ENCODE measurements around the gene OSBPL6. TPM values are rescaled to one million over a fixed set of nuclear protein-coding genes. Genes with fewer than 3 reads are reported as not detected.

Gene OSBPL6
- total and polyA plus RNA-seq, 10 donors = 0.13 to 2.2 (median 1.4) TPM

- H3K27ac ChIP-seq = no peak overlapping the region
- intact Hi-C loops (cut with DNase I; ENCODE audit: low total_unique reads) = no loop called here
- H3K4me3 ChIP-seq = no peak overlapping the region
- no peak for DNase-seq
- no peaks in the 10 kb centered on the region for H3K4me1 ChIP-seq
- 79 to 99% (median 89%) methylated on average over 2 of the region's 2 CpGs for WGBS, 5 donors
- TF ChIP-seq POLR2A (IDR thresholded peaks at IDR 0.05) = no peak
- no peak for TF ChIP-seq POLR2AphosphoS5 (IDR thresholded peaks at IDR 0.05)
- no peak for TF ChIP-seq CTCF (IDR thresholded peaks at IDR 0.05 in 8 of 11, conservative IDR thresholded peaks at IDR 0.05 in 3 of 11)
- peaks cover 0 to 30% (median 13%) of the 10 kb centered on the region in 8 donors for H3K9me3 ChIP-seq
- no peaks in the 10 kb centered on the region for H3K27me3 ChIP-seq (replicated peaks in 1 of 7)
- H3K36me3 ChIP-seq = peaks cover 0 to 64% (median 39%) of the 10 kb centered on the region in 6 donors
These were observed 233.1 kb downstream of the OSBPL6 start for GRCh38 chr2:178427458-178427857.

GRCh38 chr2:178428396-178428806, 234.1 kb downstream of the OSBPL6 start:
- Histone ChIP-seq H3K27me3 (replicated peaks in 1 of 7) (no peaks in the 10 kb centered on the region), H3K36me3 (peaks cover 0 to 73% (median 49%) of the 10 kb centered on the region in 6 donors), H3K4me3 (no peak overlapping the region), H3K4me1 (no peaks in the 10 kb centered on the region), H3K9me3 (peaks cover 0 to 30% (median 13%) of the 10 kb centered on the region in 8 donors), H3K27ac (no peak overlapping the region)
- no peak for DNase-seq
- WGBS, 5 donors = 83 to 97% (median 93%) methylated on average over 1 of the region's 1 CpG
- intact Hi-C loops (cut with DNase I; ENCODE audit: low total_unique reads) = no loop called here
- TF ChIP-seq POLR2AphosphoS5 (IDR thresholded peaks at IDR 0.05) (no peak), POLR2A (IDR thresholded peaks at IDR 0.05) (no peak), CTCF (IDR thresholded peaks at IDR 0.05 in 8 of 11, conservative IDR thresholded peaks at IDR 0.05 in 3 of 11) (no peak)

GRCh38 chr2:178429336-178429735, 235.0 kb downstream of the OSBPL6 start:
- H3K27me3 ChIP-seq (replicated peaks in 1 of 7) = no peaks in the 10 kb centered on the region
- intact Hi-C loops (cut with DNase I; ENCODE audit: low total_unique reads) = no loop called here
- peaks cover 0 to 82% (median 58%) of the 10 kb centered on the region in 6 donors for H3K36me3 ChIP-seq
- TF ChIP-seq POLR2A (IDR thresholded peaks at IDR 0.05) (no peak), CTCF (IDR thresholded peaks at IDR 0.05 in 8 of 11, conservative IDR thresholded peaks at IDR 0.05 in 3 of 11) (no peak)
- H3K4me3 ChIP-seq = no peak overlapping the region
- DNase-seq = no peak
- no peak overlapping the region for H3K27ac ChIP-seq
- no peaks in the 10 kb centered on the region for H3K4me1 ChIP-seq
- peaks cover 0 to 23% (median 13%) of the 10 kb centered on the region in 8 donors for H3K9me3 ChIP-seq

- WGBS, 5 donors = 80 to 91% (median 85%) methylated on average over 2 of the region's 2 CpGs
- intact Hi-C loops (cut with DNase I; ENCODE audit: low total_unique reads) = no loop called here
These were observed 242.3 kb downstream of the OSBPL6 start for GRCh38 chr2:178436662-178437061.

More at GRCh38 chr2:178436662-178437061, 242.3 kb downstream of the OSBPL6 start:
- DNase-seq = no peak
- Histone ChIP-seq H3K27me3 (replicated peaks in 1 of 7) (no peaks in the 10 kb centered on the region), H3K4me1 (peaks cover 0 to 3% (median 0%) of the 10 kb centered on the region in 6 donors), H3K27ac (no peak overlapping the region), H3K4me3 (no peak overlapping the region), H3K36me3 (peaks cover 0 to 100% (median 77%) of the 10 kb centered on the region in 6 donors), H3K9me3 (no peaks in the 10 kb centered on the region)
- TF ChIP-seq POLR2AphosphoS5 (IDR thresholded peaks at IDR 0.05) (no peak), CTCF (IDR thresholded peaks at IDR 0.05 in 8 of 11, conservative IDR thresholded peaks at IDR 0.05 in 3 of 11) (no peak), POLR2A (IDR thresholded peaks at IDR 0.05) (no peak)
